Erythroblast (primary cell): ENCODE data around the gene ANKRD55.

ENCODE experiments used
- GATA1 ChIP-seq: IDR thresholded peaks from 2 replicates; pipeline ENCODE4 v1.6.1; 2011; ENCODE audit warnings: low read depth, mild to moderate bottlenecking, control low read depth, low read length, moderate library complexity
- POLR2A ChIP-seq: IDR thresholded peaks from 2 replicates; pipeline ENCODE4 v1.6.1; 2011; ENCODE audit warnings: mild to moderate bottlenecking, low read length

- no peak for TF ChIP-seq POLR2A
- no peak for TF ChIP-seq GATA1
Measured at GRCh38 chr5:56244627-56245026, 11.5 kb upstream of the ANKRD55 start.
